ENCODE measurements around the gene GAPT.

GAPT gene

GRCh38 chr5:58451732-58452565 is 39.3 kb upstream of the GAPT start:
- H3K4me2 ChIP-seq (ENCODE audit: low read depth, low read length, poor library complexity, severe bottlenecking) = no peak overlapping the region
- H3K27ac ChIP-seq (ENCODE audit: low read depth, low read length) = no peak overlapping the region
- no peaks in the 10 kb centered on the region for H3K27me3 ChIP-seq (ENCODE audit: low read length)
- no peaks in the 10 kb centered on the region for H3K79me2 ChIP-seq (ENCODE audit: insufficient read depth, low read length)
- no peaks in the 10 kb centered on the region for H3F3A ChIP-seq (ENCODE audit: insufficient read depth)
- TF ChIP-seq EZH2phosphoT487 (conservative IDR thresholded peaks at IDR 0.05; ENCODE audit: low read length) = no peak
- no peak for TF ChIP-seq CTCF (IDR thresholded peaks at IDR 0.05; ENCODE audit: insufficient read depth, low read length, poor library complexity, severe bottlenecking)
- H3K9me2 ChIP-seq (replicated peaks; ENCODE audit: insufficient read depth, low read length) = no peaks in the 10 kb centered on the region
- H3K4me3 ChIP-seq (ENCODE audit: insufficient read depth, low read length, poor library complexity, severe bottlenecking) = no peak overlapping the region
- no peaks in the 10 kb centered on the region for H3K9me3 ChIP-seq (ENCODE audit: insufficient read depth, low read length)
- no peak overlapping the region for H2AFZ ChIP-seq (ENCODE audit: low read depth, low read length, severe bottlenecking)
- H3K9ac ChIP-seq (ENCODE audit: low read length) = no peak overlapping the region
- H4K20me1 ChIP-seq (ENCODE audit: low read depth, low read length) = no peaks in the 10 kb centered on the region
- no peaks in the 10 kb centered on the region for H3K36me3 ChIP-seq (ENCODE audit: low read length)

GRCh38 chr5:58452566-58453258 is 38.5 kb upstream of the GAPT start:
- Histone ChIP-seq H2AFZ (ENCODE audit: low read depth, low read length, severe bottlenecking) (no peak overlapping the region), H3K9ac (ENCODE audit: low read length) (no peak overlapping the region), H3K79me2 (ENCODE audit: insufficient read depth, low read length) (no peaks in the 10 kb centered on the region), H3K36me3 (ENCODE audit: low read length) (no peaks in the 10 kb centered on the region), H3K9me2 (replicated peaks; ENCODE audit: insufficient read depth, low read length) (no peaks in the 10 kb centered on the region), H3K27ac (ENCODE audit: low read depth, low read length) (no peak overlapping the region), H3K4me2 (ENCODE audit: low read depth, low read length, poor library complexity, severe bottlenecking) (no peak overlapping the region), H3K27me3 (ENCODE audit: low read length) (no peaks in the 10 kb centered on the region), H3F3A (ENCODE audit: insufficient read depth) (no peaks in the 10 kb centered on the region), H3K9me3 (ENCODE audit: insufficient read depth, low read length) (no peaks in the 10 kb centered on the region), H4K20me1 (ENCODE audit: low read depth, low read length) (no peaks in the 10 kb centered on the region), H3K4me3 (ENCODE audit: insufficient read depth, low read length, poor library complexity, severe bottlenecking) (no peak overlapping the region)
- TF ChIP-seq EZH2phosphoT487 (conservative IDR thresholded peaks at IDR 0.05; ENCODE audit: low read length) (no peak), CTCF (IDR thresholded peaks at IDR 0.05; ENCODE audit: insufficient read depth, low read length, poor library complexity, severe bottlenecking) (no peak)

- Histone ChIP-seq H3F3A (ENCODE audit: insufficient read depth) (no peaks in the 10 kb centered on the region), H4K20me1 (ENCODE audit: low read depth, low read length) (no peaks in the 10 kb centered on the region), H3K4me2 (ENCODE audit: low read depth, low read length, poor library complexity, severe bottlenecking) (no peak overlapping the region), H3K4me3 (ENCODE audit: insufficient read depth, low read length, poor library complexity, severe bottlenecking) (no peak overlapping the region), H3K36me3 (ENCODE audit: low read length) (no peaks in the 10 kb centered on the region), H3K27ac (ENCODE audit: low read depth, low read length) (no peak overlapping the region), H3K9me3 (ENCODE audit: insufficient read depth, low read length) (no peaks in the 10 kb centered on the region), H3K9me2 (replicated peaks; ENCODE audit: insufficient read depth, low read length) (no peaks in the 10 kb centered on the region), H3K9ac (ENCODE audit: low read length) (no peak overlapping the region), H2AFZ (ENCODE audit: low read depth, low read length, severe bottlenecking) (no peak overlapping the region), H3K79me2 (ENCODE audit: insufficient read depth, low read length) (no peaks in the 10 kb centered on the region), H3K27me3 (ENCODE audit: low read length) (no peaks in the 10 kb centered on the region)
- TF ChIP-seq EZH2phosphoT487 (conservative IDR thresholded peaks at IDR 0.05; ENCODE audit: low read length) (no peak), CTCF (IDR thresholded peaks at IDR 0.05; ENCODE audit: insufficient read depth, low read length, poor library complexity, severe bottlenecking) (no peak)
Observed at GRCh38 chr5:58453306-58453705, 37.9 kb upstream of the GAPT start.
